GM19099 (cell line): Measurements from ENCODE around the gene AGPAT3.

Source experiments
- POLR2A ChIP-seq: IDR thresholded peaks from 3 replicates; pipeline ENCODE4 v1.6.1; 2011; ENCODE audit warnings: low read depth; ENCODE audit not compliant: insufficient read length; ENCODE audit errors: extremely low read depth

Gene AGPAT3

DNA sequence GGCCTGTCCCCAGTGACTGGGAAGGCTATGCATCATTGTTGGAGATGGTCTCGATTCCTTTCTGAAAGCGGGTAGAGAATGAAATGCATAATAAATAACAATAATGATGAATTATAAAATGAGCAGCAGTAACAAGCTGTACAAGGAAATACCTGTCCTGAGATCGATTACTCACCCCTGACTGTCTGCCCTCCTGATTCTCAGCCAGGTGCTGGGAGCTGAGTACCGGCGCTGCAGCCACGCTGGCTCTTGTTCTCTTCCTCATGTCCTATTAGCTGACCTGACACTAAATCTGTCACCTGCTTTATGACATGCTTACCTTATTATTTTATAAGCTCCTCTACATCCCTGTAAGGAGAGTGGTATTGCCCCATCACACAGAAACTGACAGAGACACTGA, 3.4 kb downstream of the AGPAT3 start:
- TF ChIP-seq POLR2A = no peak

DNA sequence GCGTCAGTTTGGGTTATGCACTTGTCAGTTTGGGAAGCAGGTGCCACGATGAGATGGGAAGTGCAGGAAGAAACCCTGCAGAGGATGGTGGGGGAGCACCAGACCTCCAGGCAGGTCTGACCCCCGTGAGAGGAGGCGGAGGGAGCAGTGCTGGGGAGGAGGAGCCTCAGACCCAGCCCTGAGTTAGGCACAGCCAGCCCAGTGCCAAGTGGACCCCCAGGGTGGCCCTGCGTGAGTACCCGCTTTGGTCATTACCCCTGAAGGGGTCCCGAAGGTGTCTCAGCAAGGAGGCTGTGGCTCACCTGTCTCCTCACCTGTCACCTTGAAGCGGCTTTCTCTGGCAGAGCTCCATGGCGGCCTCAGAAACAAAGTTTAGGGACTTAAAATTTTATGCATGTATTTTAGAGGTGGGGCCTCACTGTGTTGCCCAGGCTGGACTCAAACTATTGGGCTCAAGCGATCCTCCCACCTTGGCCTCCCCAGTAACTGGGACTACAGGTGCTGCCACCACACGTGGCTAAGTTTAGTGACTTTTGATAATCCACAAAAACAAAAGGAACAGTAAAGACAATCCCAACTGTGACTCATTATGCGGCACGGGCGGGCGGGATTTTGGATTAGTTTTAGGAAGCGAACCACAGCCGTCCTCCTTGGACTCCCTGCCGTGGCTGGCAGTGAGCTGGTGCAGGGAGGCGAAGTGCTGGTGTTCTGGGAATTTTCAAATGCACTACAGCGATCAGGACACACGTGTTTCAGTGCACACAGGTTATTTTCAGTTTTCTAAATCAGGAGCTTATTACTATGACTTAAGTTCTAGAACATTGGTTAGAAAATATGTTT, 4.7 kb downstream of the AGPAT3 start:
- TF ChIP-seq POLR2A = no peak

DNA sequence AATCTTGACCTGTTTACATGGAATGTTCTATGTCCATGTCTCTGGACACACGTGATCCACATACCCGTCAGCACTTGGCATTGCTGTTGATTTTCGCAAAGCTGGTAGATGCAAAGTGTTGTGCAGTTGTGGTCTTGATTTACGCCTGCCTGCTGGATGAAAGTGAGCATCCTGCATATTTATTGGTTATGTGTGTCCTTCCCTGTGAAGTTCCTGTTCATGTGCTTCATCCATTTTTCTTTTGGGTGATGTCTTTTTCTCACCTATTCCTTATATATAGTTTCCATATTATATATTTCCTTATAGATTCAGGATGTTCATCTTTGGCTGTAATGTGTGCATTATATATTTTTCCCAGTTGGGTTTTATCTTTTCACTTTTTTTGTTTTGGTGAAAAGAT, 6.5 kb downstream of the AGPAT3 start:
- TF ChIP-seq POLR2A = no peak

DNA sequence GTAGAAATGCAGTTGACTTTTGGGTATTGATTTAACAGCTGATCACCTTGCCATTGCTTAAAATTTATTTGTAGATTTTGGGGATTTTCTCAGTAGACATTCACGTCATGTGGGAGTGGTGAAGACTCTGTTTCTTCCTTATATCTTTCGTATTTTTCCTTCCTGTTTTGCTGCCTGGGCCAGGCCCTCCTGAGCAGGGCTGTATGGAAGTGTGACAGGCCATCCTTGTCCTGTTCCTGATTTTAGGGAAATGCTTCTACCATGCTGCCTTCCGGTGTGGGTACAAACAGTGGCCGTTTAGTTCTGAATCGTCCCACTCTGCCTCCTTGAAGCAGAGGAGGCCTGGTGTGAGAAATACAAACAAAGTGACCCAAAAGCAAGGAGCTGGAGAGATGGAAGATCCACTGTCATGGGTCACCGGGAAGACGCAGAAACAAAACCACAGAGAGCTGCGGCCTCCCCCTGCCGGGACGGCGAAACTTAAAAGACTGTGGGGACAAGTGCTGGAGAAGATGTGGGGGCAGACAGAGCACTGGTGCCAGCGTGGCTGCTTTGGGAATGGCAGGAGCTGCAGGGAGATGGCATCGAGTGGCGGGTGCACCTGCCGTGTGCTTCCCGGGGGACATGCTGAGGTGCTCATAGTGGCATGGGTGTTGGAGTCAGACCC, 7.6 kb downstream of the AGPAT3 start:
- TF ChIP-seq POLR2A = no peak

DNA sequence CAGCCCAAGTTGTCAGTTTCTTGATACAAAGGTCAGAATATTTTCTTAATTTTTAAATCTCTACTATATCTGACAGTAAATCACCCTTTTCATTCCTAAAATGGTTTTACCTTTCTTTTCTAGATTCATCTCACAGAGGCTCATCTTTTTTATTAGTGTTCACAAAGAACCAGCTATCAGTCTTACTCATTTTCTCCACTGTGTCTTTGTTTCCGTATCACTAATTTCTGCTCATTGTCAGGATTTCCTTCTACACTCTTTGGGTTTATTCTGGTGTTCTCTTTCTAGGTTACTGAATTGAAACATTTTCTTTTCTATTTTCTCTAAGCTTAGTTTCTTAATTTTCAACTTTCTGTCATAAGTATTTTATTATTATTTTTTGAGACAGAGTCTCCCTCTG, 8.7 kb downstream of the AGPAT3 start:
- no peak for TF ChIP-seq POLR2A

DNA sequence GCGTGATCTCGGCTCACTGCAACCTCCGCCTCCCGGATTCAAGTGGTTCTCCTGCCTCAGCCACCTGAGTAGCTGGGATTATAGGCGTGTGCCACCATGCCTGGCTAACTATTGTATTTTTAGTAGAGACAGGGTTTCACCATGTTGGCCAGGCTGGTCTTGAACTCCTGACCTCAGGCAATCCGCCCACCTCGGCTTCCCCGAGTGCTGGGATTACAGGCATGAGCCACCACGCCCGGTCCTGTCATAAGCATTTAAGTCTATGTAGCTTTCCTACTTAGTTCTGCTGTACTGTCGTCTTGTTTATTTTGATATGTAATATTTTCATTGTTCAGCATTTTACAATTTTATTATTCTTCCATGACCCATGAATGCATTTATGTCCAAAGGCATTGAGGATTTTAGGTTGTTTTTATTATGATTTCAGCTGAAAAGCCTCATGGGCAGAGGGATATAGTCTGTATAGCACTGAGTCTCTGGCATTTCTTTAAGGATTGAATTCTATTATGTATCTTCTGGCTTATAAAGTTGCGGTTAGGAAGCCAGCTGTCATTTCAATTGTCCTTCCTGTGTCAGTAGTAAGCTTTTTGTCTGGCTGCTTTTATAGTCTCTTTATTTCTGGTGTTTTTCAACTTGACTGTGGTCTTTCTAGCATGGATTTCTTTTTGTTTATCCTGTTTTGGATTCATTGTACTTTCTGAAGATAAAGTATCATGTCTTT, 9.2 kb downstream of the AGPAT3 start:
- TF ChIP-seq POLR2A = no peak

DNA sequence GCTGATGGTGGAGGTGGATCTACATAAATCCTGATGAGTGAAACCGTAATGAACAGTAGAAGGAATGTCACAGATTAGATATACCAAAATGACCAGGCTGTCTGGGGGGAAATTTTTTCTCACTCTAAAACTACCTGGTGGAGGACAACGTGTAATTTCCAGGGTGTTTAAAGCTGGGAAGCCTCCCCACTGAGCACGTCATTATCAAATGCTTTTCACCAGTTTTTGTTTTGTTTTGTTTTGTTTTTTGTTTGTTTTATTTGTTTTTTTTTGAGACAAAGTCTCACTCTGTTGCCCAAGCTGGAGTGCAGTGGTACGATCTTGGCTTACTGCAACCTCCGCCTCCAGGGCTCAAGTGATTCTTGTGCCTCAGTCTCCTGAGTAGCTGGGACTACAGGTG, 11.6 kb downstream of the AGPAT3 start:
- no peak for TF ChIP-seq POLR2A

DNA sequence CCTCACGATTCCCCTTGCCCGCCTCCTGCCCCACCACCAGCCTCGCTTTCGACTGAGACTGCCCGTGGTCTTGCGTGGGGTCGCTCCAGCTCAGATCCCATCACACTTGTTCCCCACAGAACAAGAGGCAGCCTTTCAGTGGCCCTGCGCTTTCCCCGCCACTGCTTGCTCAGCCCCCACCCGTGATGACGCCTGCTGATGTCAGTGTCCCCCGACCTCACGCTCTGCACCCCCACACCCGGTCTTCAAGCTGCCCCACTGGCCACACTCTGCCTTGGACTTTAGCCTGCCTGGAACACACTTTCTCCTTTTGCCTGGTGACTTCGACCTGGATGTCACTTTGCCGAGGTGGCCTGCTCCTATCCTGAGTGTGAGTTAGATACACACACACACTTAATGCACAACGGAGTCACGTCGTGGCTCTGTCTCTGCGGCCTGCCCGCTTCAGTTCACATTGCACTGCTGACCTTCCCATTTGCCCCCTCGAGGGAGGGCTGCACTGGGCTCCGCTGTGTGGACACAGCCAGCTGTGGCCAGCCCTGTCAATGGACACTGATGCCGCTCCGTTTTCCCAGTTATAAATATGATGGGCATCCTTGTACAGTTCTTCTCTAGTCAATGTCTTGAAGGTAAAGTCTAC, 13.0 kb downstream of the AGPAT3 start:
- TF ChIP-seq POLR2A = no peak

DNA sequence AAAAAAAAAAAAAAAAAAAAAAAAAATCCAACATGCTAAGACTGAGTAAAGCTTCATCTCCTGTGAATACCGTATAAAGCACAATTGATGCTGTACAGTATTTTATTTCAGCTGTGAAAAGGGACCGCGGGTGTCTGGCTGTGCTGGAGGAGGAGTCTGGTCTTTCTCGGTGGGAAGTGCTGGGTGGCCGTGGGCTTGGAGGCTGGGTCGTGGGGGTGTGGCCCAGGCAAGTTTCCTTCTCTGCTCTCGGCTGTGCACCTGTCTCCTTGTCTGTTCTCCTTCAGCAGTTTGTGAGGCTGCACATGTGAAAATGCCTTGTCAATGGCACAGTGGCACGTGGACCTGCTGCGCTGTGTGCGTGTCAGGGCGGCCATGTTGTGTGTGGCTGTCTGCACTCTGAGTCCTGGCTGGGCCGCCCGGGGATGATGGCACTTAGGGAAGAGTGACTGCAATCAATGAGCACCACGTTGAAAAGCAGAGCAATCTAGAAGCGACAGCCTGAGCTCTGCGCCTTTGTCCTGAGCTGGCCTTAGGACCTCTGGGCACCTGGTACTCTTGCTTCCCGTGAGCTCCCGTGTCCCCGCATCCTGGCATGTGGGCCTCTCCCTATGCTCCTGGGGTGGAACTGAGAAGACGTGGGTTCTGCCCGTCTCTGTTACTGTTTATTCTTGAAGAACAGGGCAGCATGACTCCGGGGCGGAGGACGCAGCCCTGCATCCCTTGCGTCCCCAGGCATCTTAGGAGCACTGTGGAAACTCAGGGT, 14.5 kb downstream of the AGPAT3 start:
- TF ChIP-seq POLR2A = no peak

DNA sequence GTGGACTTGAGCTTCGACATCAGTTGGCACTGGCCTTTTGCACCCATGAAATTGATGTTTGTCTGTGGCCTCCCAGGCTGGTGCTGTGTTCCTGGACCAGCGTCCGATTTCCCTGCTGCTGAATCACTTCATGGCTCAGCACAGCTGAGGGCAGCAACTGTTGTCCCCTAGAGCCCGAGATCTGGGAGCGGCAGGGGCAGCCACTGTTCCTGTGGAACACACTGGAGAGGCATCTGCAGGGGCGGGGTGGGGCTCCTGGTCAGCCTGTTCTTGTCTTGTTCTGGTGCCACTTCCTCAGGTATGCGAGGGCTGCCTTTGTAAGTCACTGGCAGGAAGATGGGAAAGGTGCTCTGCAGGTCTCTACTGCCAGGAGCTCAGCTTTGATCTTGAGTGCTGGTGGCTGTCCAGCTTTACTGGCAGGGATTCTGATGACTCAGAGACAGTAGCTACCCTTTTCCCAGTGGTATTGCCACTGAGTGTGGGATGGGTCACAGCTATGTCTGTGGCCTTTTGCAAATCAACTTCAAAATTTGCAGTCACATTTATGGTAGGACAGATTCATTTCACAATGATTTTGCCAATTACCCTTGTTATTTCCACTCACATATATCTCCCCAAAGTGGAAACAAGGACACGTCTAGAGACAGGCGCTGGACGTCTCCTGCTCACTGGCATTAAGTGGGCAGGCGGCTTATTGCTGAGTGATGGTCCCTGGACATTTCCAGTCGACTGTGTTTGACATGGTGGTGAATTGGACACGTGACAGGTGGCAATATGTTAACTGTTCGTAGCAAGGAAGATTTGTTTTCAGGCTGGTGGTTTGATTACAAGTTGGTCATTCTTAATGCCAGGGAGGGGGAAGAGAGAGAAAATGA, 15.3 kb downstream of the AGPAT3 start:
- no peak for TF ChIP-seq POLR2A

DNA sequence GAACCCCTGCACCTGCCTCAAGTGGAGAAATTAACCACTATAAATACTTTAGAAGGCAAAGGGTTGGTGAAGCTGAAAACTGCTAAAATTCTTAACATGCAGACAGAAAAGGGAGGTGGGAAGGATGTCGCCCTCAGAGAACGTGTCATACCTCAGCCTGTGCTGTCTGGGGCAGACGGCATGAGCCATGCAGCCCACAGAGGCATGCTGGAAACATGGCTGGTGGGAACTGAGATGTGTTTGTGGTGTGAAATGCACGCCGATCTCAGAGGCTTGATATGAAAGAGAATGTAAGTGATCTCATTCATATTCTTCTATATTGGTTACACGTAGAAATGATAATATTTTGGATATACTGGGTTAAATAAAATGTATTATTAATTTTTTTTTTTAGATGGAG, 16.3 kb downstream of the AGPAT3 start:
- TF ChIP-seq POLR2A = no peak

DNA sequence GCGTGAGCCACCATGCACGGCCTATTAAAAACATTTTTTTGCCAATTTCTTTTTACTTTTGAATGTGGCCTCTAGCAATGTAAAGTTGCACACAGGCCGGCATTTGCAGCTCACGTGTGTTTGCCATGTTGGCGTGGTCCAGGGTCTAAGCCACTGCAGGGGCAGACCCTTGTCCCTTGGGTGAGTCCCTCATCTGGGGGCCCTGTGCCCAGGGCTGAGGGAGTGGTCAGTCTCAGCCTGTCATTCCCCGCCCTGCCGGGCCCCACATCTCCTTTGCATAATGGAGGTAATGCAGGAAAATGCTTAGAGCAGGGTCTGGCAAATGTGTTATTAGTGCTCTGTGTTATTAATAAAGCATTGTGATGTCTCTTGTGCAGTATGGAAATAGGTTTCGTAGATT, 16.9 kb downstream of the AGPAT3 start:
- TF ChIP-seq POLR2A = no peak

DNA sequence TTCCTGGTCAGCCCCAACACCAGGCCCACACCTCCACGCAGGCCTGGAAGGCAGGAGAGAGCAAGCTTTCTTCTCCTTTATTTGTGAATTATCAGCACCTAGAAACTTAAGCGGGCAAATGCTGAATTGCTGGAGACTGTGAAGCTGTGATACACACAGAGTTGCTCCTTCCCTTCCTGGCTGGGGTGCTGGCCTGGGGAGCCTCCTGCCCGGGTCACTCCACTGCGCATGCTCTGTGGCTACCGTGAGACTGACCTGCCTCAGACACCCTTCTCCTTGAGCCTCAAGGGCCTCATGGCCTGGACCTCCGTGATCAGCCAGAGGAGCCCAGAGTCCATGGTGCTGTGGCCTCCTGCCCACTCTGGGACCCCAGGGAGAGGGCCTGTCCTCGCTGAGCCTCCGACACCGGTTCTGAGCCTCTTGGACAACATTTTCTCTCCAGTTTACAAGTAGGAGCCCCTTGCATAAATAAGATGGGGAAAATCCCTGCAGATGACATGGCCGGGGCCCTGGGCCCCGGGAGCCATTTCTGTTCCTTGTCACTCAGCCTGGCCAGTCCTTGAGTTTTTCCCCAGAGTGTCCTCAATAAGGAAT, 18.0 kb downstream of the AGPAT3 start:
- TF ChIP-seq POLR2A = no peak
